Peyer's patch (tissue), 4 donors: Measurements from ENCODE around the gene PIGBOS1. TPM values are rescaled to one million over a fixed set of nuclear protein-coding genes. Genes with fewer than 3 reads are reported as not detected.
"Not testable (repeated sequence)": the region's sequence is repeated elsewhere in the genome, so short reads cannot be mapped to it uniquely, and the experiment has no call there.

Source experiments
- DNase-seq, 3 donors: peaks; one replicate each; pipeline ENCODE4 v3.0.0-alpha.2; 2017 to 2019
- H3K27ac ChIP-seq, 4 donors: fragments of 200-600 bp; sonication (generic); one replicate each; pipeline ENCODE4 v1.5.1; 2016 to 2019
- H3K27me3 ChIP-seq, 2 donors: fragments of 200-600 bp; sonication (generic); one replicate each; pipeline ENCODE4 v1.5.1; 2019
- H3K36me3 ChIP-seq, 3 donors: fragments of 200-600 bp; sonication (generic); one replicate each; pipeline ENCODE4 v1.5.1; 2016 to 2019
- H3K4me1 ChIP-seq, 4 donors: fragments of 200-600 bp; sonication (generic); one replicate each; pipeline ENCODE4 v1.5.1; 2016 to 2019
- H3K4me3 ChIP-seq, 4 donors: fragments of 200-600 bp; sonication (generic); 1 replicate in 3 of 4; 2 replicates in 1 of 4; pipeline ENCODE4 v1.5.1; 2016 to 2019; ENCODE audit warnings: mild to moderate bottlenecking in 1 of 4
- H3K9me3 ChIP-seq, 4 donors: fragments of 200-600 bp; sonication (generic); one replicate each; pipeline ENCODE4 v1.5.1; 2016 to 2019; ENCODE audit warnings: mild to moderate bottlenecking in 1 of 4
- CTCF ChIP-seq, 6 experiments: fragments of 450-650 bp in 4 of 6; fragments of 200-600 bp in 2 of 6; sonication (generic) in 1 of 6; IDR thresholded peaks; one replicate each; pipeline ENCODE4 v1.5.1; 2017 to 2019; ENCODE audit warnings: antibody characterized with exemption in 6 of 6, mild to moderate bottlenecking in 3 of 6, moderate library complexity in 1 of 6
- POLR2A ChIP-seq, 2 donors: fragments of 450-650 bp; IDR thresholded peaks; one replicate each; pipeline ENCODE4 v1.5.1; 2017; ENCODE audit warnings: antibody characterized with exemption in 2 of 2, mild to moderate bottlenecking in 2 of 2, moderate library complexity in 2 of 2
- total RNA-seq, 4 donors: library from RNA; depleted of rRNA; stranded (reverse); fragments of >200 nt; gene quantifications; one replicate each; pipeline ENCODE4 v1.1.0, GENCODE V29; 2016

The PIGBOS1 gene
- total RNA-seq, 4 donors from 2014 or later, result 4.2 to 12.0 (median 7.1) TPM

GRCh38 chr15:55327387-55327786 is 8.5 kb upstream of the PIGBOS1 start:
- Histone ChIP-seq H3K4me3 (no peak overlapping the region), H3K27ac (no peak overlapping the region), H3K9me3 (no peaks in the 10 kb centered on the region), H3K36me3 (peaks cover 0 to 32% (median 0%) of the 10 kb centered on the region in 3 donors), H3K4me1 (no peaks in the 10 kb centered on the region), H3K27me3 (no peaks in the 10 kb centered on the region)
- DNase-seq, result no peak
- TF ChIP-seq CTCF (IDR thresholded peaks at IDR 0.05), result no peak
- TF ChIP-seq POLR2A (IDR thresholded peaks at IDR 0.05), result no peak

- Histone ChIP-seq H3K9me3 (no peaks in the 10 kb centered on the region), H3K27me3 (no peaks in the 10 kb centered on the region), H3K4me1 (peaks cover 0 to 17% (median 8%) of the 10 kb centered on the region in 4 donors), H3K36me3 (peaks cover 0 to 1% (median 0%) of the 10 kb centered on the region in 3 donors), H3K27ac (no peak overlapping the region), H3K4me3 (no peak overlapping the region)
- TF ChIP-seq CTCF (IDR thresholded peaks at IDR 0.05) (no peak), POLR2A (IDR thresholded peaks at IDR 0.05) (no peak)
- DNase-seq, result no peak
Measured at GRCh38 chr15:55322467-55322866, 3.5 kb upstream of the PIGBOS1 start.

GRCh38 chr15:55320963-55321362 is 2.0 kb upstream of the PIGBOS1 start:
- no peak overlapping the region for H3K4me3 ChIP-seq
- H3K4me1 ChIP-seq, result peaks cover 0 to 25% (median 8%) of the 10 kb centered on the region in 4 donors
- H3K9me3 ChIP-seq, result no peaks in the 10 kb centered on the region
- no peak overlapping the region for H3K27ac ChIP-seq
- H3K36me3 ChIP-seq, result no peaks in the 10 kb centered on the region
- TF ChIP-seq CTCF (IDR thresholded peaks at IDR 0.05) (no peak), POLR2A (IDR thresholded peaks at IDR 0.05) (no peak)
- DNase-seq, result no peak
- no peaks in the 10 kb centered on the region for H3K27me3 ChIP-seq

- TF ChIP-seq POLR2A (IDR thresholded peaks at IDR 0.05), result no peak
- no peak for TF ChIP-seq CTCF (IDR thresholded peaks at IDR 0.05)
- H3K4me1 ChIP-seq, result peaks cover 0 to 25% (median 8%) of the 10 kb centered on the region in 4 donors
Measured at GRCh38 chr15:55320238-55320550, 1.3 kb upstream of the PIGBOS1 start.

GRCh38 chr15:55319537-55320237 is 764 bp upstream of the PIGBOS1 start:
- TF ChIP-seq CTCF (IDR thresholded peaks at IDR 0.05) (no peak), POLR2A (IDR thresholded peaks at IDR 0.05) (no peak)
- peak overlapping the region; percentile 66 to 99 (median 76) for H3K4me3 ChIP-seq
- DNase-seq, result no peak
- H3K4me1 ChIP-seq, result peaks cover 0 to 25% (median 8%) of the 10 kb centered on the region in 4 donors
- no peaks in the 10 kb centered on the region for H3K9me3 ChIP-seq
- no peaks in the 10 kb centered on the region for H3K27me3 ChIP-seq
- H3K27ac ChIP-seq, result peak overlapping the region in 3 of 4 donors; percentile 82 to 92 (median 91)
- no peaks in the 10 kb centered on the region for H3K36me3 ChIP-seq

More at GRCh38 chr15:55320238-55320550, 1.3 kb upstream of the PIGBOS1 start:
- H3K9me3 ChIP-seq, result no peaks in the 10 kb centered on the region
- H3K27me3 ChIP-seq, result no peaks in the 10 kb centered on the region
- peak overlapping the region; percentile 0 to 99 (median 76) for H3K4me3 ChIP-seq
- H3K27ac ChIP-seq, result no peak overlapping the region
- DNase-seq, result no peak
- H3K36me3 ChIP-seq, result no peaks in the 10 kb centered on the region

GRCh38 chr15:55302801-55303200 is 16.1 kb downstream of the PIGBOS1 start:
- H3K9me3 ChIP-seq, H3K36me3 ChIP-seq, DNase-seq, H3K27me3 ChIP-seq, H3K4me1 ChIP-seq, H3K27ac ChIP-seq, H3K4me3 ChIP-seq: not testable (repeated sequence)
